Measurements from ENCODE around the gene CELSR3. TPM values are rescaled to one million over a fixed set of nuclear protein-coding genes. Genes with fewer than 3 reads are reported as not detected.

The CELSR3 gene
- total RNA-seq, 4 donors from 2014 or later = 0.33 to 1.3 (median 0.63) TPM

DNA sequence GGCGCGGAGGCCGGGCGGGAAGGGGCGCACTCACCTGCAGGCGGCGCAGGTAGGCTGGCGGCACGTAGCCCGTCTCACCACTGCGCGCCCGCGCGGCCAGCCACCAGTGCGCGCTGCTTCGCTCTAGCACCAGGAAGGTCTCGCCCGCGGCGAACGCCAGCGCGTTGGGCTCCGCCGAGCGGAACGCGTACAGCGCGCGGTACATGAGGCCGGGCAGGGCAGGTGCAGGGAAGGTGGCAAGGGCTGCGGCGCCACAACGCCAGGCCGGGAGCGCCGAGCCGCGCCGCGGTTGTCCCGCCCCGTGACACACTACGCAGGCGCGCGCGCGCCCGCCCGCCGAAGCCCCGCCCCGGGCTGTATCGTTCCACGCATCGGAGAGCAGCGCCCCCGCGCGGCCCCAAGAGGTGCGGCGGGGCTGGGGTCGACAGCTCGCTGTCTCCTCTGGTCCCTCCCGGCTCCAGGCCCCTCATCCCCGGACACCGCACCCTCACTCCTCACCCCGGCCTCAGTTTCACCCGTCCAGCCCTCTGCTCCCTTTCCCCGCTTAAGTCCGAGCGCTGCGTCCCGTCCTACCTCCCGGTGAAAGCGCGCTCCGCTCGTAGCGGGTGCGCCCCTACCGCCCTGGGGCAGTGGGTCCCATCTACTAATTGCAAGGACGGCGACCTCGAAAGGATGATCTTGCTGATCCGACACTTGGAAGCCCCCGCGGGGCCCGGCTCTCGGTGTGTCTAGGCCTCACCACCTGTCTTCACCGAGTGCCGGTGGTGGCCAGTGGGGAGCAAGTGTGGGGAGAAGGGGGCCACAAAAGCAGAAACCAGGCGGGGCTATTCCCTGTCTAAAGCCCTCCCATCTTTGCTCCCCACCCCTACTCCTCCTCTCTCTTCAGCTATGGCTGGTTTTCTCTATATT is 23.2 kb upstream of the CELSR3 start, which contains the start of gene NCKIPSD:
NCKIPSD (minus strand) TSS at position 313 of the 909 bp plus-strand sequence; CDS start at position 205, 108 bp downstream.
- Histone ChIP-seq H3K9me3 (no peaks in the 10 kb centered on the region), H3K27me3 (no peaks in the 10 kb centered on the region), H3K36me3 (peaks cover 48 to 59% (median 57%) of the 10 kb centered on the region in 4 donors), H3K4me1 (peaks cover 38 to 54% (median 49%) of the 10 kb centered on the region in 4 donors), H3K27ac (replicated peaks in 1 of 4) (peak within 1 kb of the TSS; percentile 80 to 87 (median 86)), H3K4me3 (peak within 1 kb of the TSS; percentile 81 to 98 (median 86))
- 3% methylated on average over 16 of the region's 97 CpGs for WGBS
- intact Hi-C loops (cut with DNase I) = loop anchor here (5.0 kb wide), 1 partner anchor 56 kb away; no protein-coding TSS in a partner anchor
- DNase-seq (ENCODE audit: extremely low spot score) = peak; percentile 94
- TF ChIP-seq POLR2A (IDR thresholded peaks at IDR 0.05; ENCODE audit: low read depth) = peak; percentile 20
- TF ChIP-seq EP300 (IDR thresholded peaks at IDR 0.05) = no peak
- TF ChIP-seq POLR2AphosphoS5 (IDR thresholded peaks at IDR 0.05) = peak; percentile 78 to 93
- TF ChIP-seq, protein P1, sequence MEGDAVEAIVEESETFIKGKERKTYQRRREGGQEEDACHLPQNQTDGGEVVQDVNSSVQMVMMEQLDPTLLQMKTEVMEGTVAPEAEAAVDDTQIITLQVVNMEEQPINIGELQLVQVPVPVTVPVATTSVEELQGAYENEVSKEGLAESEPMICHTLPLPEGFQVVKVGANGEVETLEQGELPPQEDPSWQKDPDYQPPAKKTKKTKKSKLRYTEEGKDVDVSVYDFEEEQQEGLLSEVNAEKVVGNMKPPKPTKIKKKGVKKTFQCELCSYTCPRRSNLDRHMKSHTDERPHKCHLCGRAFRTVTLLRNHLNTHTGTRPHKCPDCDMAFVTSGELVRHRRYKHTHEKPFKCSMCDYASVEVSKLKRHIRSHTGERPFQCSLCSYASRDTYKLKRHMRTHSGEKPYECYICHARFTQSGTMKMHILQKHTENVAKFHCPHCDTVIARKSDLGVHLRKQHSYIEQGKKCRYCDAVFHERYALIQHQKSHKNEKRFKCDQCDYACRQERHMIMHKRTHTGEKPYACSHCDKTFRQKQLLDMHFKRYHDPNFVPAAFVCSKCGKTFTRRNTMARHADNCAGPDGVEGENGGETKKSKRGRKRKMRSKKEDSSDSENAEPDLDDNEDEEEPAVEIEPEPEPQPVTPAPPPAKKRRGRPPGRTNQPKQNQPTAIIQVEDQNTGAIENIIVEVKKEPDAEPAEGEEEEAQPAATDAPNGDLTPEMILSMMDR (IDR thresholded peaks at IDR 0.05) = peak; percentile 80 to 89 (median 89)

DNA sequence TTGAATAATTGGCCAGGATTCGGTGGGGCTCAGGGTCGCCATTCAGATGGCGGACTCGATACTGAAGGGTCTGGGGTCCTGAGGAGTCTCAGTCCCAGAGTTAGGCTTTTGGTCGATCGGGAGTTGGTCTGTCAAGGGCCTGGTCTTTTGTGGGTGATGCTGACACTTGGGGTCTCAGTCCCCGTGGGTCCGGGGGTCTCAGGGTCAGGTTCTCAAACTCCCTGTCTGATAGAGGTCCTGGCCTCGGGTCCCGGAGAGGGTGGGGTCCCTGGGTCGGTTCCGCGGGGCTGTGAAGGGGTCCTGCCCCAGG is 22.6 kb upstream of the CELSR3 start:
- peak overlapping the region; percentile 80 to 87 (median 86) for H3K27ac ChIP-seq (replicated peaks in 1 of 4)
- no peak for TF ChIP-seq POLR2A (IDR thresholded peaks at IDR 0.05; ENCODE audit: low read depth)
- H3K4me1 ChIP-seq = peaks cover 38 to 54% (median 49%) of the 10 kb centered on the region in 4 donors
- no peak for DNase-seq (ENCODE audit: extremely low spot score)
- peaks cover 45 to 59% (median 57%) of the 10 kb centered on the region in 4 donors for H3K36me3 ChIP-seq
- H3K9me3 ChIP-seq = no peaks in the 10 kb centered on the region
- H3K4me3 ChIP-seq = peak overlapping the region; percentile 81 to 98 (median 86)
- WGBS = 17% methylated on average over 8 of the region's 13 CpGs
- intact Hi-C loops (cut with DNase I) = loop anchor here (5.0 kb wide), 1 partner anchor 57 kb away; no protein-coding TSS in a partner anchor
- H3K27me3 ChIP-seq = no peaks in the 10 kb centered on the region

DNA sequence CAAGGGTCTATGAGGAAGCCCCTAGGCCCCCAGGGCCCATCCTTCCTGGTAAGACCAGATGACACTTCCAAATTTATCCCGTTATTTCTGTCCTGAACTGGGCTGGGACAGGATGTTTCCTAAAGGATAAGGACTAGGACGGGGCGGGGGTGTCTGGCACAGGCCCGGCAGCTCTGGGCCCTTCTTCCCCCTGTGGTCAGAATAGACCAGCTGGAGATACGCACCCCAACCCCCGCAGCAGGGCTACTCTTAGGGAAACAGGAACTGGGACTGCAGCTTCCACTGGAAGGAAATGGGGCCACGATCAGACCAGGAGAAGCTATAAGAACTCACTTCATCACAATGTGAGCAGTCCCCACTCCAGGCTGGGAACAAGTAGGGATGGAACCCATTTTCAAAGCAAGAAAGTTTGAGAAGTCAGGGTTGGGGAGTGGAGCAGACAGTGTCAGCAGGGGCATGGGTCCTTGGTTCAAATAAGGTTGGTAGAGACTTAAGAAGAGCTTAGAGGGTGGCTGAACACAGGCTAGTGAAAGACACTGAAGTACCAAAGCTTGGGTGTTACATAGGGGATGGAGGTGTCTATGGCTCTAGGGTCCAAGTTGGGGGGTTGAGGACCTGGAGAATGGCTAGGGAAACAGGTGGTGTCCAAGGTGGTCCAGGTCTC is 21.9 kb upstream of the CELSR3 start:
- peaks cover 38 to 54% (median 49%) of the 10 kb centered on the region in 4 donors for H3K4me1 ChIP-seq
- intact Hi-C loops (cut with DNase I) = loop anchor here (5.0 kb wide), 1 partner anchor 58 kb away; no protein-coding TSS in a partner anchor
- peaks cover 44 to 59% (median 57%) of the 10 kb centered on the region in 4 donors for H3K36me3 ChIP-seq
- TF ChIP-seq POLR2A (IDR thresholded peaks at IDR 0.05; ENCODE audit: low read depth) = no peak
- TF ChIP-seq, protein P1 (IDR thresholded peaks at IDR 0.05) = no peak
- TF ChIP-seq EP300 (IDR thresholded peaks at IDR 0.05) = no peak
- TF ChIP-seq POLR2AphosphoS5 (IDR thresholded peaks at IDR 0.05) = no peak
- no peak for DNase-seq (ENCODE audit: extremely low spot score)
- H3K9me3 ChIP-seq = no peaks in the 10 kb centered on the region
- WGBS = 46% methylated on average over 7 of the region's 7 CpGs
- peak overlapping the region; percentile 81 to 98 (median 86) for H3K4me3 ChIP-seq
- peak overlapping the region in 1 of 4 donors; percentile 87 for H3K27ac ChIP-seq (replicated peaks in 1 of 4)
- no peaks in the 10 kb centered on the region for H3K27me3 ChIP-seq

DNA sequence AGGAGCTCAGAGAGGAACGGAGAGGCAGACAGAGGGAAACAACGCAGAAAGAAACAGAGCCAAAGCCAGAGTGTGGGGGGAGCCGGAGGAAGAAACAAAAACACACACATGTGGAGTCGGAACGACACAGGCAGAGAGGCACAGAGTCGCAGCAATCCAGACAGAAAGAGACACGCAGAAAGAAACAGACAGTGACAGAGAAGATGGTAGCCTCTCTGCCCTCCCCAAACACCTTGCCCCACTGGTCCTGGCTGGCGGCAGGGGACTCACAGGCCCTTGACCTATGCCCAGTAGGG is 21.3 kb upstream of the CELSR3 start:
- Histone ChIP-seq H3K4me1 (peaks cover 38 to 54% (median 49%) of the 10 kb centered on the region in 4 donors), H3K36me3 (peaks cover 44 to 59% (median 57%) of the 10 kb centered on the region in 4 donors), H3K4me3 (peak overlapping the region; percentile 81 to 98 (median 86)), H3K27ac (replicated peaks in 1 of 4) (peak overlapping the region in 1 of 4 donors; percentile 87), H3K27me3 (no peaks in the 10 kb centered on the region), H3K9me3 (no peaks in the 10 kb centered on the region)
- DNase-seq (ENCODE audit: extremely low spot score) = no peak
- TF ChIP-seq POLR2A (IDR thresholded peaks at IDR 0.05; ENCODE audit: low read depth) (no peak), EP300 (IDR thresholded peaks at IDR 0.05) (no peak), POLR2AphosphoS5 (IDR thresholded peaks at IDR 0.05) (no peak)
- TF ChIP-seq, protein P1 (IDR thresholded peaks at IDR 0.05) = no peak
- intact Hi-C loops (cut with DNase I) = no loop called here
- WGBS = 47% methylated on average over 8 of the region's 8 CpGs

DNA sequence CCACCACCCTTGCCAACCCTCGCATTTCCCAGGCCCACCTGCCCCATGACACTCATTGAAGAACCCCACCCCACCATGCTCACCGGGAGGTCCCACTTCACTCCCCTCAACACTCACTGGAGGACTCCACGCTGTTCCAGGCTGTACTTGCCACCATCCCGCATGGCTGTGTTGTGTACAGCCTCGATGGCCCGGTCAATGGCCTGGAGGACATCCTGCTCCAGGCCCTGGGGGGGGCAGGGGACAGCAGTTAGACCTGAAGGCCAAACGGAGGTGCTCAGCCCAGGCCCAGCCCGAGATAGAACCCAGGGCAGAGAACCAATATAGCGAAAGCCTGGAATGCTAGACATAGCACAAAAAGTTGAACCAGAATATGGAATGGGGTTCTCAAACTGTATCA is 20.1 kb upstream of the CELSR3 start:
- intact Hi-C loops (cut with DNase I) = no loop called here
- H3K9me3 ChIP-seq = no peaks in the 10 kb centered on the region

More for the DNA sequence above, 20.1 kb upstream of the CELSR3 start:
- Histone ChIP-seq H3K27ac (replicated peaks in 1 of 4) (no peak overlapping the region), H3K27me3 (no peaks in the 10 kb centered on the region), H3K4me3 (no peak overlapping the region), H3K36me3 (peaks cover 35 to 59% (median 57%) of the 10 kb centered on the region in 4 donors), H3K4me1 (peaks cover 38 to 49% (median 46%) of the 10 kb centered on the region in 4 donors)
- WGBS = 80% methylated on average over 5 of the region's 9 CpGs
- DNase-seq (ENCODE audit: extremely low spot score) = no peak
- TF ChIP-seq, protein P1 (IDR thresholded peaks at IDR 0.05) = no peak
- TF ChIP-seq POLR2AphosphoS5 (IDR thresholded peaks at IDR 0.05) (no peak), EP300 (IDR thresholded peaks at IDR 0.05) (no peak), POLR2A (IDR thresholded peaks at IDR 0.05; ENCODE audit: low read depth) (no peak)
